ENCODE data around the gene NMU. TPM values are rescaled to one million over a fixed set of nuclear protein-coding genes. Genes with fewer than 3 reads are reported as not detected.
A peak's percentile ranks its signal among the peaks of the same experiment; 100 is the strongest.

The NMU gene
- total and polyA plus RNA-seq, 2 of the 4 experiments (the other 2 are of a cell fraction): not detected

- H3K9me3 ChIP-seq (ENCODE audit: control insufficient read depth, insufficient read depth, low read length): no peaks in the 10 kb centered on the region
- ATAC-seq (ENCODE audit: low read depth): peak; percentile 45
- ChIA-PET CTCF (interaction anchor here (0.7 to 1.7 kb wide), 2 partner anchors 10 to 182 kb away, joined by 3 to 6 read pairs; no protein-coding TSS in a partner anchor), POLR2A (ENCODE audit: unreplicated experiment) (interaction anchor here (0.6 kb wide), 5 partner anchors 11 to 859 kb away, joined by 3 to 6 read pairs (median 4); no protein-coding TSS in a partner anchor)
- dilution Hi-C loops (cut with HindIII; ENCODE audit: low sequenced_read_pairs, unreplicated experiment) (no loop called here), intact Hi-C loops (cut with micrococcal nuclease) (loop anchor here (1.0 to 10.0 kb wide), 4 partner anchors 51 to 199 kb away; partner anchors contain the start of gene SRD5A3), in situ Hi-C loops (cut with MboI; ENCODE audit: low sequenced_read_pairs) (loop anchor here (5.0 to 25.0 kb wide), 2 partner anchors 99 to 1259 kb away; no protein-coding TSS in a partner anchor)
- H3K4ac ChIP-seq (ENCODE audit: low read depth, low read length): peak overlapping the region; percentile 75; the same call in 1 of the 2 replicates
- peak overlapping the region; percentile 51 for H3K14ac ChIP-seq (replicated peaks; ENCODE audit: low read depth, low read length)
- peak overlapping the region; percentile 26; the same call in 1 of the 2 replicates for H4K5ac ChIP-seq (ENCODE audit: low read depth, low read length)
- H4K20me1 ChIP-seq (ENCODE audit: insufficient read depth, low read length): peaks cover 6% of the 10 kb centered on the region; the same call in 1 of the 2 replicates
- H3K27me3 ChIP-seq (ENCODE audit: control insufficient read depth, insufficient read depth, low read length): no peaks in the 10 kb centered on the region
- TF ChIP-seq MAZ (IDR thresholded peaks at IDR 0.05; ENCODE audit: borderline replicate concordance, low read depth, low read length): peak; percentile 70
- no peak for TF ChIP-seq CHD1 (IDR thresholded peaks at IDR 0.05; ENCODE audit: low read depth, low read length)
- no peak for TF ChIP-seq RAD21 (IDR thresholded peaks at IDR 0.05; ENCODE audit: low read length)
- peak; percentile 64; the same call in 1 of the 2 replicates for TF ChIP-seq POLR2A (IDR thresholded peaks at IDR 0.05; ENCODE audit: low read depth, low read length)
- TF ChIP-seq CEBPB (IDR thresholded peaks at IDR 0.05; ENCODE audit: low read depth, low read length): no peak
- no peak for TF ChIP-seq FOS (IDR thresholded peaks at IDR 0.05; ENCODE audit: low read depth, low read length)
- no peak for TF ChIP-seq RCOR1 (IDR thresholded peaks at IDR 0.05; ENCODE audit: insufficient replicate concordance, low read length)
- TF ChIP-seq BHLHE40 (IDR thresholded peaks at IDR 0.05; ENCODE audit: low read depth, low read length): peak; percentile 86
- no peak overlapping the region for H2BK15ac ChIP-seq (ENCODE audit: low read depth, low read length)
- peak overlapping the region; percentile 68 for H2BK5ac ChIP-seq (ENCODE audit: low read depth, low read length, poor library complexity, severe bottlenecking)
- H2AK9ac ChIP-seq (replicated peaks; ENCODE audit: low read depth, low read length, poor library complexity): peak overlapping the region; percentile 0
- 0% methylated on average over 27 of the region's 87 CpGs; no CpG with 5 or more reads in 1 of the 2 experiments for WGBS, 2 experiments (ENCODE audit: extremely low coverage in 2 of 2, insufficient read length in 1 of 2)
- peak overlapping the region; percentile 44 for H2BK120ac ChIP-seq (ENCODE audit: low read depth, low read length)
- H3K4me2 ChIP-seq (ENCODE audit: low read depth, low read length): peak overlapping the region; percentile 92
- H3K9me1 ChIP-seq (ENCODE audit: insufficient read depth, low read length): peaks cover 4% of the 10 kb centered on the region
- DNase-seq: peak; percentile 62
- H3K4me1 ChIP-seq (ENCODE audit: control insufficient read depth, insufficient read depth, low read length): peaks cover 5% of the 10 kb centered on the region; the same call in 1 of the 2 replicates
- H3K36me3 ChIP-seq (ENCODE audit: control insufficient read depth, insufficient read depth, low read length): no peaks in the 10 kb centered on the region
- H4K91ac ChIP-seq (ENCODE audit: insufficient read depth, low read depth, low read length): peak overlapping the region; percentile 20
- peak overlapping the region; percentile 64 for H3K9ac ChIP-seq (ENCODE audit: low read depth, low read length)
- peak overlapping the region; percentile 86 for H2AFZ ChIP-seq (replicated peaks; ENCODE audit: low read length, poor library complexity)
- no peak overlapping the region for H2BK20ac ChIP-seq (ENCODE audit: low read depth, low read length)
- peak overlapping the region; percentile 85 for H3K56ac ChIP-seq (ENCODE audit: extremely low read depth, insufficient read depth, low read length)
- H4K8ac ChIP-seq (ENCODE audit: low read depth in 2 of 2, low read length in 2 of 2): peak overlapping the region in 1 of 2 experiments; percentile 53; a peak in 3 of 4 replicates
- H2AK5ac ChIP-seq (ENCODE audit: low read depth, low read length): no peak overlapping the region; the same call in 1 of the 2 replicates
- H3K23ac ChIP-seq (ENCODE audit: low read depth, low read length): peak overlapping the region; percentile 63; the same call in 1 of the 2 replicates
- no TSS peak for BruUV-seq (replicated peaks)
- H3K27ac ChIP-seq (ENCODE audit: insufficient read depth, low read length): peak overlapping the region; percentile 75
- H3K79me1 ChIP-seq (ENCODE audit: low read depth in 1 of 2, low read length in 2 of 2): peaks cover 4 to 18% of the 10 kb centered on the region in 2 experiments
- H3K4me3 ChIP-seq (ENCODE audit: insufficient read depth, low read depth, low read length): peak overlapping the region; percentile 62
- H3K18ac ChIP-seq (ENCODE audit: low read depth, low read length): peak overlapping the region; percentile 51
These were observed 90.2 kb downstream of the NMU start for GRCh38 chr4:55545641-55546505.

Other genes starting within 250 kb of the NMU start
- 49.6 and 88.3 TPM in 2 replicates for gene TMEM165, start 240.3 kb downstream of the NMU start, total RNA-seq (2012; rRNA removed)
- gene TMEM165, start 240.3 kb downstream of the NMU start, polyA plus RNA-seq (2012; rRNA removed): 73.3 and 83.0 TPM in 2 replicates
- gene CLOCK, start 89.4 kb downstream of the NMU start, total RNA-seq (2012; rRNA removed): 51.4 and 53.4 TPM in 2 replicates
- gene CLOCK, start 89.4 kb downstream of the NMU start, polyA plus RNA-seq (2012; rRNA removed): 6.7 and 7.3 TPM in 2 replicates
- gene PDCL2, start 44.1 kb downstream of the NMU start, total RNA-seq (2012; rRNA removed): not detected in 2 replicates
- not detected in 2 replicates for gene PDCL2, start 44.1 kb downstream of the NMU start, polyA plus RNA-seq (2012; rRNA removed)
- gene EXOC1L, start 183.5 kb upstream of the NMU start, total RNA-seq (2012; rRNA removed): not detected in 2 replicates
- not detected in 2 replicates for gene EXOC1L, start 183.5 kb upstream of the NMU start, polyA plus RNA-seq (2012; rRNA removed)
- 47.5 and 49.5 TPM in 2 replicates for gene EXOC1, start 217.3 kb upstream of the NMU start, total RNA-seq (2012; rRNA removed)
- 16.8 and 19.9 TPM in 2 replicates for gene EXOC1, start 217.3 kb upstream of the NMU start, polyA plus RNA-seq (2012; rRNA removed)